Hepatocyte (in vitro differentiated cells): ENCODE results near the gene ALOXE3. TPM values are rescaled to one million over a fixed set of nuclear protein-coding genes. Genes with fewer than 3 reads are reported as not detected.
A peak's percentile ranks its signal among the peaks of the same experiment; 100 is the strongest.

Experiments
- DNase-seq: peaks from one replicate; pipeline ENCODE4 v3.0.0-alpha.2; 2016; ENCODE audit warnings: low spot score
- H2AFZ ChIP-seq: fragments of 200-600 bp; sonication (generic); 2 replicates; pipeline ENCODE4 v1.6.0; 2016; ENCODE audit warnings: antibody characterized with exemption, mild to moderate bottlenecking
- H3K27ac ChIP-seq: fragments of 200-600 bp; sonication (generic); 2 replicates; pipeline ENCODE4 v1.5.1; 2016; ENCODE audit warnings: mild to moderate bottlenecking
- H3K27me3 ChIP-seq: fragments of 200-600 bp; sonication (generic); 2 replicates; pipeline ENCODE4 v1.6.1; 2016
- H3K36me3 ChIP-seq: fragments of 200-600 bp; sonication (generic); replicated peaks from 2 replicates; pipeline ENCODE4 v1.5.1; 2016; ENCODE audit warnings: low read depth; ENCODE audit not compliant: insufficient read depth
- H3K4me1 ChIP-seq: fragments of 200-600 bp; sonication (generic); 2 replicates; pipeline ENCODE4 v1.5.1; 2016; ENCODE audit warnings: mild to moderate bottlenecking, moderate library complexity; ENCODE audit not compliant: insufficient read depth
- H3K4me2 ChIP-seq: fragments of 200-600 bp; sonication (generic); 2 replicates; pipeline ENCODE4 v1.6.0; 2016
- H3K4me3 ChIP-seq: fragments of 200-600 bp; sonication (generic); 2 replicates; pipeline ENCODE4 v1.5.1; 2016; ENCODE audit warnings: mild to moderate bottlenecking
- H3K79me2 ChIP-seq: fragments of 200-600 bp; sonication (generic); 2 replicates; pipeline ENCODE4 v1.6.0; 2017; ENCODE audit warnings: mild to moderate bottlenecking
- H3K9me2 ChIP-seq: fragments of 200-600 bp; sonication (generic); replicated peaks from 2 replicates; pipeline ENCODE4 v1.6.0; 2017; ENCODE audit warnings: mild to moderate bottlenecking; ENCODE audit not compliant: insufficient read depth
- H3K9me3 ChIP-seq: fragments of 200-600 bp; sonication (generic); 2 replicates; pipeline ENCODE4 v1.5.1; 2016; ENCODE audit warnings: low read depth, mild to moderate bottlenecking
- H4K20me1 ChIP-seq: fragments of 200-600 bp; sonication (generic); 2 replicates; pipeline ENCODE4 v1.6.0; 2016; ENCODE audit warnings: mild to moderate bottlenecking; ENCODE audit not compliant: insufficient read depth, poor library complexity, severe bottlenecking
- EZH2 ChIP-seq: fragments of 200-600 bp; sonication (generic); IDR thresholded peaks from 2 replicates; pipeline ENCODE4 v1.6.1; 2016; ENCODE audit warnings: antibody characterized with exemption, mild to moderate bottlenecking, borderline replicate concordance
- EZH2phosphoT487 ChIP-seq: fragments of 200-600 bp; sonication (generic); IDR thresholded peaks from one replicate; pipeline ENCODE4 v1.6.1; 2018; ENCODE audit warnings: antibody characterized with exemption, mild to moderate bottlenecking, low read depth, moderate library complexity; ENCODE audit not compliant: unreplicated experiment, severe bottlenecking
- WGBS: methylation state at CpG from one replicate; pipeline ENCODE4 v1.1.6; 2016; ENCODE audit warnings: low lambda C conversion rate; ENCODE audit errors: missing lambda C conversion rate; 5-methylcytosine and 5-hydroxymethylcytosine counted together
- polyA plus RNA-seq: library from polyadenylated mRNA; unstranded; fragments of >200 nt; fragmentation: Nextera tagmentation; extraction: Ambion mirVana; gene quantifications from 2 replicates; pipeline ENCODE4 v1.2.1, GENCODE V29; 2016
- total RNA-seq: library from RNA; depleted of rRNA; stranded (reverse); fragments of >200 nt; gene quantifications from 2 replicates; pipeline ENCODE4 v1.2.3, GENCODE V29; 2014
- TF ChIP-seq, protein P1 (sequence below): fragments of 200-600 bp; sonication (generic); IDR thresholded peaks from 2 replicates; pipeline ENCODE4 v1.5.1; 2016; ENCODE audit warnings: antibody characterized with exemption, mild to moderate bottlenecking; ENCODE audit not compliant: poor library complexity

The ALOXE3 gene
- total and polyA plus RNA-seq, 2 experiments from 2014 or later, result 0.77 to 1.5 TPM

DNA sequence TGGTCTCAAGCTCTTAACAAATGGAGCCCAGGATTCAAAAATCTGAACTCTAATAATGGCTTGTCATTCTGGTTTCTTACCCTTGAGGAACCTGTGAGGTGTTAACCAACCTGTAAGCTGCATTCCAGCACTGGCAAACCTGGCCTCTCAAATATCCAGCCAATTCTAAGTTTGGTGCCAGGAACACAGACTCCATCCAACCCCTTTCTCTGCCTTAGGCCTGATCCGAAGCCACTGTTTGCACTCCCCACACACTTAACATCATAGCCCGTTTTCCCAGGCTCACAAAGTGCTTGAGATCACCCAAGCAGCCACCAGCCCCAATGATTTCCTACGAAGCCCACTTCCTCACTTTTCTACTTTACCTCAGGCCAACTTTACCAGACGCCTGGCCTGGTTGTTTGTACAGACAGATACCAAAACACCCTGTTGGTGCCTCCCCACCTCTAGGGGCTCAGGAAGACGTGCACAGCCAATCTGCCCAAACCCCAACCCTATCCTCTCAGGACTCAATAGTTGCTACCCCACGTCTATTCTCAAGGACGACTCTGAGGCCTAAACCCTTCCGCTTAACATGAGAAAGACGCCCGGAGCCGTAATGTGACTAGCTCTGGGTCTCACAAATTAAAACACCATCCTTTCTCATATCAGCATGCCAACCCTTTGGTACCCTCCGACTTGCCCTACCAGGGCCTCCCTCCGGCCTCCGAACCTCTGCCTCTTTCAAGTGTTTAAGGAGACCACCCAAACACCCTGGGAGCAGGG is 37.1 kb upstream of the ALOXE3 start:
- 61% methylated on average over 14 of the region's 14 CpGs for WGBS
- TF ChIP-seq EZH2phosphoT487 (no peak), EZH2 (no peak)
- TF ChIP-seq, protein P1, sequence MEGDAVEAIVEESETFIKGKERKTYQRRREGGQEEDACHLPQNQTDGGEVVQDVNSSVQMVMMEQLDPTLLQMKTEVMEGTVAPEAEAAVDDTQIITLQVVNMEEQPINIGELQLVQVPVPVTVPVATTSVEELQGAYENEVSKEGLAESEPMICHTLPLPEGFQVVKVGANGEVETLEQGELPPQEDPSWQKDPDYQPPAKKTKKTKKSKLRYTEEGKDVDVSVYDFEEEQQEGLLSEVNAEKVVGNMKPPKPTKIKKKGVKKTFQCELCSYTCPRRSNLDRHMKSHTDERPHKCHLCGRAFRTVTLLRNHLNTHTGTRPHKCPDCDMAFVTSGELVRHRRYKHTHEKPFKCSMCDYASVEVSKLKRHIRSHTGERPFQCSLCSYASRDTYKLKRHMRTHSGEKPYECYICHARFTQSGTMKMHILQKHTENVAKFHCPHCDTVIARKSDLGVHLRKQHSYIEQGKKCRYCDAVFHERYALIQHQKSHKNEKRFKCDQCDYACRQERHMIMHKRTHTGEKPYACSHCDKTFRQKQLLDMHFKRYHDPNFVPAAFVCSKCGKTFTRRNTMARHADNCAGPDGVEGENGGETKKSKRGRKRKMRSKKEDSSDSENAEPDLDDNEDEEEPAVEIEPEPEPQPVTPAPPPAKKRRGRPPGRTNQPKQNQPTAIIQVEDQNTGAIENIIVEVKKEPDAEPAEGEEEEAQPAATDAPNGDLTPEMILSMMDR, result no peak
- peak overlapping the region; percentile 99 for H3K27ac ChIP-seq
- peaks cover 34% of the 10 kb centered on the region for H3K79me2 ChIP-seq
- no peaks in the 10 kb centered on the region for H3K9me3 ChIP-seq
- DNase-seq, result peak; percentile 26
- H4K20me1 ChIP-seq, result peaks cover 15% of the 10 kb centered on the region
- H3K4me1 ChIP-seq, result peaks cover 33% of the 10 kb centered on the region
- H2AFZ ChIP-seq, result no peak overlapping the region
- no peaks in the 10 kb centered on the region for H3K9me2 ChIP-seq
- peak overlapping the region; percentile 87 for H3K4me2 ChIP-seq
- peak overlapping the region; percentile 11 for H3K4me3 ChIP-seq
- no peaks in the 10 kb centered on the region for H3K36me3 ChIP-seq
- H3K27me3 ChIP-seq, result no peaks in the 10 kb centered on the region

DNA sequence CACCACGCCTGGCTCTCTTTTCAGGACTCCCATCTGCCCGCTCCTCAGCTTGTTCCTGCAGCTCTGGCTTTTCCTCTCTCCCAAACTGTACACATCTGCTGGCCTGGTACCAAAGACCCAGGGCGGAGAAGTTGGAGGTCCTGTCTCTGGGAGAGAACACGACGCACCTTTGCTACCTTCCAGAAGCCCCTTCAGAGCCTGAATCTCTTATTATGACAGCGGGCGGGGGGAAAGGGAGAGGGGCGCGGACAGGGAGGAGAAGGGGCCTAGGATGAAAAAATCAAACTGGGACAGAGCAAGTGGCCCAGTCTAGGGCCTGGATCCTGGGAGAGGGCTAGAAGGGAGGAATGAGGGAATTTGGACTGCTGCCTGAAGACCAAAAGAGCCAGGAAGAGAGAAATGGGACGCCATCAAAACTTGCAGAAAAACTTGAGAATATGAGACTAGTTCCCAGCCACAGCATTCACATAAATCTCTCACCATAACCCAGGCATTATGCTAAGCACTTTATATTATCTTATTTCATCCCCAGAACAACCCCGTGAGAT is 36.4 kb upstream of the ALOXE3 start:
- Histone ChIP-seq H3K4me1 (peaks cover 33% of the 10 kb centered on the region), H3K9me2 (no peaks in the 10 kb centered on the region), H3K9me3 (no peaks in the 10 kb centered on the region), H2AFZ (no peak overlapping the region), H3K79me2 (peaks cover 41% of the 10 kb centered on the region), H3K4me3 (peak overlapping the region; percentile 11), H3K27ac (peak overlapping the region; percentile 99), H4K20me1 (peaks cover 22% of the 10 kb centered on the region), H3K27me3 (no peaks in the 10 kb centered on the region), H3K36me3 (no peaks in the 10 kb centered on the region), H3K4me2 (peak overlapping the region; percentile 87)
- DNase-seq, result no peak
- TF ChIP-seq, protein P1, result no peak
- TF ChIP-seq EZH2, result no peak
- 51% methylated on average over 10 of the region's 11 CpGs for WGBS

DNA sequence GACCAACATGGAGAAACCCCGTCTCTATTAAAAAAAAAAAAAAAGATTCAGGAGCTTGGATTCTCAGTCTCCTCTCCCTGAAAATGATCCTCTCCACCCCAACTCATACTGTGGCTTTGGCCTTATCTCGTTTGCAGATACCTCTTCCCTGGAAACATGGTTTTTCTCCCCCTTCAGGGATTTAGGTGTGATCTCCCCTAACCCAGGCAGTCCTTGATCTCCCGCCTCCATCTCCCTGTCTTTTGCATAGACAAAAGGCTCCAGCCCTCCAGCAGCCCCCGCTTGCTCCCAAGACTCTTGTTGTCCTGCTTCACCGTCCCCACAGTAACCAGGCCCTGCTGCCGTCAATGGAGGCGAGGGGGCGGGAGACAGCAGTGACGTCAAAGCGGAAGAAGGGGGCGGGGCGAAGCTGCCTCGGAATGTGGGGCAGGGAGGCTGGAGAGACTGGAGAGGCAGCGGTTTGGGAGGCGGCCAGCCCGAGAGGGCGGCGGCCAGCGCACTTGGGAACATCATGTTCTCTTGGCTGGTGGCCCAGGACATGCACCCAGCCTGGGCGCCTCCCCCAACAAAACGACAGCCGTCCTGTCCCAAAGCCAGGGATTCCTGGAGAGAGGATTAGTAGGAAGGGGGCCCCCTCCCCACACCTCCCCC is 35.8 kb upstream of the ALOXE3 start:
- Histone ChIP-seq H3K4me3 (peak overlapping the region; percentile 11), H3K79me2 (peaks cover 47% of the 10 kb centered on the region), H3K27ac (peak overlapping the region; percentile 99), H3K9me2 (no peaks in the 10 kb centered on the region), H4K20me1 (peaks cover 28% of the 10 kb centered on the region), H3K36me3 (no peaks in the 10 kb centered on the region), H3K27me3 (no peaks in the 10 kb centered on the region), H3K4me1 (peaks cover 33% of the 10 kb centered on the region), H3K9me3 (no peaks in the 10 kb centered on the region), H2AFZ (no peak overlapping the region), H3K4me2 (peak overlapping the region; percentile 87)
- WGBS, result 6% methylated on average over 16 of the region's 22 CpGs
- DNase-seq, result peak; percentile 98
- TF ChIP-seq EZH2phosphoT487, result no peak
- TF ChIP-seq EZH2, result no peak
- TF ChIP-seq, protein P1, result no peak
